GM12875 (cell line): Measurements from ENCODE around the gene CADM2.
A peak's percentile ranks its signal among the peaks of the same experiment; 100 is the strongest.

Source experiments
- H3K4me3 ChIP-seq: one replicate; pipeline ENCODE4 v1.5.1; 2011; ENCODE audit warnings: low read depth, low read length, control low read depth
- TF ChIP-seq, protein P1 (sequence below): IDR thresholded peaks from 2 replicates; pipeline ENCODE4 v1.5.1; 2011; ENCODE audit warnings: low read depth, mild to moderate bottlenecking, control low read depth, inconsistent platforms, low read length, moderate library complexity, borderline replicate concordance; ENCODE audit not compliant: insufficient read depth

CADM2 gene

DNA sequence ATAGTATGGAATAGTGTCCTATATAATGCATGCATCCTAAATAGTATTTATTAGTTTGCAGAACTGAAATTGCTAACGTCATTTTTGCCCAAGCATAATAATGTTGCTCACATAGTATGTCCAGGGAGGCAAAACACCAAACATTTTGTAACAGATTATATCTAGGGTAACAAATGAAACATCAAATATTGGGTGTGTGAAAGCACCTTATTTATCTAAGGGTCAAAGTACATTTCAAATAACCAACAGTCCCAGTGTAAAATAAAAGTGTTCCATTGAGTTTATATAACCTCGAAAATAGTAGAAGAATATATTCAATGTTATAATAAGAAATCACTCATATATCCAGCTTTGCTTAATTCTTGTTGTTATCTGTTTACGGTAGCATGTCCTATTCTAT, 363.1 kb downstream of the CADM2 start:
- TF ChIP-seq, protein P1, sequence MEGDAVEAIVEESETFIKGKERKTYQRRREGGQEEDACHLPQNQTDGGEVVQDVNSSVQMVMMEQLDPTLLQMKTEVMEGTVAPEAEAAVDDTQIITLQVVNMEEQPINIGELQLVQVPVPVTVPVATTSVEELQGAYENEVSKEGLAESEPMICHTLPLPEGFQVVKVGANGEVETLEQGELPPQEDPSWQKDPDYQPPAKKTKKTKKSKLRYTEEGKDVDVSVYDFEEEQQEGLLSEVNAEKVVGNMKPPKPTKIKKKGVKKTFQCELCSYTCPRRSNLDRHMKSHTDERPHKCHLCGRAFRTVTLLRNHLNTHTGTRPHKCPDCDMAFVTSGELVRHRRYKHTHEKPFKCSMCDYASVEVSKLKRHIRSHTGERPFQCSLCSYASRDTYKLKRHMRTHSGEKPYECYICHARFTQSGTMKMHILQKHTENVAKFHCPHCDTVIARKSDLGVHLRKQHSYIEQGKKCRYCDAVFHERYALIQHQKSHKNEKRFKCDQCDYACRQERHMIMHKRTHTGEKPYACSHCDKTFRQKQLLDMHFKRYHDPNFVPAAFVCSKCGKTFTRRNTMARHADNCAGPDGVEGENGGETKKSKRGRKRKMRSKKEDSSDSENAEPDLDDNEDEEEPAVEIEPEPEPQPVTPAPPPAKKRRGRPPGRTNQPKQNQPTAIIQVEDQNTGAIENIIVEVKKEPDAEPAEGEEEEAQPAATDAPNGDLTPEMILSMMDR: no peak
- no peak overlapping the region for H3K4me3 ChIP-seq

DNA sequence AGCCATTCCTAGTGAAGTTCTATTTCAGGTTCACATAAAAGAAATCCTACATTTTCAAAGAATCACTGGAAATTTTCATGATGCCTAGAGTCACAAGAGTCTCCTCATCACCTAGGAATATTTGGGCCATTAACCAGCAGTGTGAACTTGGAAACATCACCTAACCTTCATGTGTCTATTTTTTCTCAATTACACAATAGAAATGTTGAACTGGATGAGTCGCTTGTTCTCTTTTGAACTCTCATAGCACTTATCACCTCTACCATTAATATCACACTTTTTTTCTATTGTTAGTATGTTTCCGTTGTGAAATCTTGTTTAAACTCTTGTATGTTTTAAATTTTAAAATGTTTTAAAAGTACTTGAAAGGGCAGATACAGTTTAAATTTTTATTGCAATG, 371.3 kb downstream of the CADM2 start:
- no peak overlapping the region for H3K4me3 ChIP-seq
- TF ChIP-seq, protein P1: no peak

- no peak overlapping the region for H3K4me3 ChIP-seq
- TF ChIP-seq, protein P1: no peak
These were observed 379.1 kb downstream of the CADM2 start for GRCh38 chr3:85337895-85338294.

DNA sequence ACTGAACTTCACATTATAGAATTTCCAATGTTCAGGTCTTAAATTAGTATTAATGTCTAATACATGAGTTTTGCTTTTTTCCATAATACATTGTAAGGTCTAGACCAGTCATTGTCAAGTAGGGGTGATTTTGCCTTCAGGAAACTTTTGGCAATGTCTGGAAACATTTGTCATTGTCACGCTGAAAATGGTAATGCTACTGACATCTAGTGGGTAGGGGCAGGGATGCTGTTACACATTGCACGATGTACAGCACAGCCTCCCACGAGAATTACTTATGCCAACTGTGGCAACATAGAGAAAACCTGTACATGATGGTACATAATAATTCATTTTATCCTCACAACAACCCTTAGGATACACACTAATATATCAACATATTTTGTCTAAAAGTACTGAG, 384.1 kb downstream of the CADM2 start:
- H3K4me3 ChIP-seq: no peak overlapping the region
- TF ChIP-seq, protein P1: peak; percentile 29; the same call in 1 of the 2 replicates

GRCh38 chr3:85355572-85355971, 396.8 kb downstream of the CADM2 start:
- H3K4me3 ChIP-seq: no peak overlapping the region
- TF ChIP-seq, protein P1: no peak

- no peak overlapping the region for H3K4me3 ChIP-seq
- TF ChIP-seq, protein P1: peak; percentile 35; the same call in 1 of the 2 replicates
These were observed 402.1 kb downstream of the CADM2 start for GRCh38 chr3:85360742-85361387.

GRCh38 chr3:85364296-85364909, 405.6 kb downstream of the CADM2 start:
- no peak overlapping the region for H3K4me3 ChIP-seq
- TF ChIP-seq, protein P1: no peak
